WI38 (cell line): ENCODE measurements around the gene STXBP6.

Source experiments
- H3K4me3 ChIP-seq: 2 replicates; pipeline ENCODE4 v1.5.1; 2011; ENCODE audit warnings: low read depth, mild to moderate bottlenecking, control low read depth, low read length
- CTCF ChIP-seq: IDR thresholded peaks from 2 replicates; pipeline ENCODE4 v1.5.1; 2012; ENCODE audit warnings: low read depth, mild to moderate bottlenecking, control low read depth, low read length

The STXBP6 gene

GRCh38 chr14:24798911-24799462, 251.0 kb downstream of the STXBP6 start:
- no peak overlapping the region for H3K4me3 ChIP-seq
- no peak for TF ChIP-seq CTCF

GRCh38 chr14:24795406-24795805, 254.5 kb downstream of the STXBP6 start:
- H3K4me3 ChIP-seq, result no peak overlapping the region
- no peak for TF ChIP-seq CTCF

DNA sequence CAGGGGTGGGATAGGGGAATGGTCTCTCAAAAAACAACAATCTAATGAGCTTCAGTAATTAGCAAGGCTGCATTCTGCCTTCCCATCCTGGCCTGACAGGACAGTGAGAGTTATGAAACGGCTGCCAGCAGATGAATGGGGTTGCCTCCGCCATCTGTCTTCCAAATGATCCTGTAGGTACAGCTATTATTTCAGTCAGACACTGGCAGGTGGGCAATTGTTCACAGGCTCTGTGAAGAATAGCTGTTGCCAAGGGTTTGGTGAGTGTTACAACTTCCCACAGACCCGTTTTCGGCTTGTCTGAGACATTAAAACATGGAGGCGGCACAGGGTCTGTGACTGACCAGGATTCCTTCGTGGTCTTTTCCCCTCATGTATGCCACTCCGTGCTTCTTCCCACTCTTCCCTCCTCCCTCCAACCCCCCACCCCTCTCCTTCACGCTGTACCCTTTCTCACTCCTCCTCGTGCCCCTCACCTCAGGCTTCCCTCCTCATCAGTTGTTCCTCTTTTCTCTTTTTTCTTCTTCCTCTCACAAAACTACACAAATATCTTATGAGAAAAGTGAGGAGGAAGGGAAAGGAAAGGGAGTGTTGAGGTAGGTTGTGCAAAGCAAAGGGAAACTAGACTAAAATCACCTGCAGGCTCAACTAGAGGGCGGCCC, 255.2 kb downstream of the STXBP6 start:
- no peak for TF ChIP-seq CTCF
- H3K4me3 ChIP-seq, result no peak overlapping the region

DNA sequence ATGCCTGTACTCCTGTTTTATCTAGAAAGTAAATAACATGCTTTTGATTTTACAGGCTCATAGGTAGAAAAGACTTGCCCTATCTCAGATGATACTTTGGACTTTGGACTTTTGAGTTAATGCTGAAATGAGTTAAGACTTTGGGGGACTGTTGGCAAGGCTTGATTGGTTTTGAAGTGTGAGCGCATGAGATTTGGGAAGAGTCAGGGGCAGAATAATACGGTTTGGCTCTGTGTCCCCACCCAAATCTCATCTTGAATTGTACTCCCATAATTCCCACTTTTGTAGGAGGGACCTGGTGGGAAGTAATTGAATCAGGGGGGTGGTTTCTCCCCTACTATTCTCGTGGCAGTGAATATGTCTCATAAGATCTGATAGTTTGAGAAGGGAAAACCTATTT, 259.8 kb downstream of the STXBP6 start:
- H3K4me3 ChIP-seq, result no peak overlapping the region
- no peak for TF ChIP-seq CTCF

DNA sequence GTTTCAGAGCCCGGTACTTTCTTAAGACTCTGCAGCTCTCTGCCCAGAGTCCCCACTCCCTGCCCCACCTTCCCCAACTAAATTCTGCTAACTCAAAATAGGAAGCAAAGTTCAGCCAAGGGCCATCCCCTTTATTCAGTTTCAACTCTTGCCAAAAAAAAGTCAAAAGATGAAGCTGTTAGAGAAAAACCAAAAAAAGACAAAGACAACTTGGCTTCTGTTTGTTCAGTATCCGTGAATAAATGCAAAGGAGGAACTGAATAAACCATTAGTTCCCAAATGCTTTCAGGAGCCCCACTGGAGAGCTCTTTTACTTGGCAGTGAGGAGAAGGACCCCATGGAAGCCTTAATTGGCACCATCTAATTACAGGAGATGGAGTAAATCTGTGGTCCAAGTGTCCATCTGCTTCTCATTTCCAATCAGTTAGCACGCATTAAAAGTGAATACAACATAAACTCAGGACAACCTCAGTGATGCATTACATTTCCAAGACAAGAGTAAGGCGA, 260.5 kb downstream of the STXBP6 start:
- no peak for TF ChIP-seq CTCF
- no peak overlapping the region for H3K4me3 ChIP-seq

DNA sequence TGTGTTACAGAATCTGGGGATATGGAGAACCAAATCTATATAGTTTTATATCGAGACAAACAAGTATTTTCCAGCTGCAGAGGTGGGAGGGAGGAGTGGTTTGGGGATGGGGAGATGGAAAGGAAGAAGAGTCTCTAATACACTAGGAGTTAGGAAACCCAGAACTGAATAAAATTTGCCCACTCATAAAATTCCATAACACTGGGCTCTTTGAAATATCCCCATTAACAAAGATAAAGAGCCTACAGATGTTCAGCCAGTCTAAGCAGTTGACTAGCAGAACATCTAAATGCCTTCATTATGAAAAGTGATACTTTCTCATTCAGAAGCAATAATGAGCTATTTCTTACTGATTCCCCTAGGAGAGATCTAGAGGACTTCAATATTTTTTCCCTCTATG, 264.2 kb downstream of the STXBP6 start:
- no peak overlapping the region for H3K4me3 ChIP-seq
- no peak for TF ChIP-seq CTCF

DNA sequence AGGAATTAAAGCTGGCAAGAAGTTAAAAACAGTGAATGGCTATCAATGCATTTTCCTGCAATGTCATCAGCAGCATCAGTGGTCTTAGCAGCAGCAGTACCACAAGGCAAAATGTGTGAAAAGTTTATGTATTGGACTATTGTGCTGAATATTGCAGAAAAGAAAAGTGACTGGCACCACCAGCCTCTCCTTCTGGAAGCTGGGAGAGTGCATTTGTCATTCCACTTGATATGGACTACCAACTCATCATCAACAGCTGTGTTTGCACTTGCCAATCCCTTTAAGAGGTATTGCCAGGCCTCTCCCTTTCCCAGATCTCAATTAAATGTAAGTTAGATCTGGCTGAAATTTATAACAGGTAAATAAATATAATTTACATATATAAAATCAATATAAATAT, 265.0 kb downstream of the STXBP6 start:
- no peak overlapping the region for H3K4me3 ChIP-seq
- TF ChIP-seq CTCF, result no peak
